HG03432 (cell line): ENCODE data around the gene ARHGEF25.

Experiments used
- ATAC-seq: cut with Tn5 transposase; IDR thresholded peaks from one replicate; pipeline ENCODE4 v1.9.1; 2021; ENCODE audit warnings: mild to moderate bottlenecking, moderate library complexity; ENCODE audit not compliant: unreplicated experiment

The ARHGEF25 gene

DNA sequence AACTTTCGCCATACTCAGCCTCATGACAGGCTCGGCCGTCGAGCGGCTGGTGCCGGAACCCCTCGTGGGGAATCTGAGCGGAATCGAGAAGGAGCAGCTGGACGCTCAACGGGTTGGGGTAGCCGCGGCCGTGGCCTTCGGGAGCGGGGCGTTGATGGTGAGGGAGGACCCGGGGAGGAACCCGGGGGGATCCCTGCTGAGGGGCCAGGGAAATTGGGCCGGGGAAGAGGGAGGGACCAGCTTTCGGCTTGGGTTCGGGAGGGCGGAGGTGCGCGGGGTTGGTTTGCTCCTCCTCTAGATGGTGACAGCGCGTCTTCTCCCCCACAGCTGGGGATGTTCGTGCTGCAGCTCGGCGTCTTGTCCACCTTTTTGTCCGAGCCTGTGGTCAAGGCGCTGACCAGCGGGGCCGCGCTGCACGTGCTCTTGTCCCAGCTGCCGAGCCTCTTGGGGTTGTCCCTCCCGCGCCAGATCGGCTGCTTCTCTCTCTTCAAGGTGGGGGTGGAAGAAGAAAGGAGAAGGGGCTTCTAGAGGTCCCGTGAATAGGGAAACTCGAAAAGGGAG lies 9.8 kb downstream of the ARHGEF25 start:
- ATAC-seq = peak; percentile 24

- ATAC-seq = peak; percentile 68
Observed at GRCh38 chr12:57621497-57622292, 10.5 kb downstream of the ARHGEF25 start.

GRCh38 chr12:57622293-57623245 lies 11.3 kb downstream of the ARHGEF25 start:
- ATAC-seq = no peak

DNA sequence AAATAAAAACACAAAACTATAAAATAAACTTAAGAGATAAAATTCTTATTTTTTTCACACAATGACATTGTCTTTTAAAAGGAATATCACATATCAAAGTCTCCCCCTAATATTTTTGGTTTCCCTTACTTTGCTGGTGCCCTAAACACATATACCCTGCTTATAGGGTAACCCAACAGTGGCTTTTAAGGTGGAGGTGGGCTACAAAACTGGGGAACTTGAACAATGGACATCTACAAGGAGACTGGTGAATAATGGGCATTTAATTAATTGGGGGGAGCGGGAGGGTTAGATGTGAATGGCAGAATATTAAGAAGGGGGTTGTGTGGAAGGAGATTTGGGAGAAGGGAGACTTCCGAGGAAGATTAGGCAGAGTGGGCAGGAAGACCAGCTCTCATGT lies 12.2 kb downstream of the ARHGEF25 start:
- ATAC-seq = no peak

- ATAC-seq = no peak
Observed at GRCh38 chr12:57623811-57624390, 12.7 kb downstream of the ARHGEF25 start.

DNA sequence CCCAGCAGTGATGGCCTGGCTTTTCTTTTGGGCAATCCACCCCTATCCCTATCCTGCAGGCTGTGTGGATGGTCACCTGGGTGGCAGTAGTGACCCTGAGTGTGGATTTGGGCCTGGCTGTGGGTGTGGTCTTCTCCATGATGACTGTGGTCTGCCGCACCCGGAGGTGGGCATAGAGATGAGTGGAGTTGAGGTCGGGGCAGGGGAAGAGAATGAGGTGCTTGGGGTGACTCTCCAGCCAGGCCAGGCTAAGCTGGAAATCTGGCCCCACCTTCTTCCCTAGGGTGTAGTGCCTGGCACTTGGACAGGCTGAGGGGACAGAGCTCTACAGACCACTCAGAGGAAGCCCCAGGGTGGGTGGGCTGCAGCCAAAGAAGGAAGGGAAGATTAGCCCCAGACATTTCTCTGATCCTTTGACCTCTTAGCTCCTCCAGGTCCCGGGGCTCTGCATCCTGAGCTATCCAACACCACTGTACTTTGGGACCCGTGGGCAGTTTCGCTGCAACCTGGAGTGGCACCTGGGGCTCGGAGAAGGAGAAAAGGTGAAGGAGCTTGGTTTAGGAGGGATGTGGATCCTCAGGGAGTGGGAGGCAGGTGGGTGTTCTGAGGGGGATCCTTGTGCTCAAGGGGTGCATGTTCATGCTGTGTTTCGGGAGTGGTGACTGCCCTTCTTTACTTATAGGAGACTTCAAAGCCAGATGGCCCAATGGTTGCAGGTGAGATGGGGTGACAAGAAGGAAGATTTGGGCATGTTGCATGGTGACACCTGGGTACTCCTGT lies 13.4 kb downstream of the ARHGEF25 start:
- no peak for ATAC-seq

DNA sequence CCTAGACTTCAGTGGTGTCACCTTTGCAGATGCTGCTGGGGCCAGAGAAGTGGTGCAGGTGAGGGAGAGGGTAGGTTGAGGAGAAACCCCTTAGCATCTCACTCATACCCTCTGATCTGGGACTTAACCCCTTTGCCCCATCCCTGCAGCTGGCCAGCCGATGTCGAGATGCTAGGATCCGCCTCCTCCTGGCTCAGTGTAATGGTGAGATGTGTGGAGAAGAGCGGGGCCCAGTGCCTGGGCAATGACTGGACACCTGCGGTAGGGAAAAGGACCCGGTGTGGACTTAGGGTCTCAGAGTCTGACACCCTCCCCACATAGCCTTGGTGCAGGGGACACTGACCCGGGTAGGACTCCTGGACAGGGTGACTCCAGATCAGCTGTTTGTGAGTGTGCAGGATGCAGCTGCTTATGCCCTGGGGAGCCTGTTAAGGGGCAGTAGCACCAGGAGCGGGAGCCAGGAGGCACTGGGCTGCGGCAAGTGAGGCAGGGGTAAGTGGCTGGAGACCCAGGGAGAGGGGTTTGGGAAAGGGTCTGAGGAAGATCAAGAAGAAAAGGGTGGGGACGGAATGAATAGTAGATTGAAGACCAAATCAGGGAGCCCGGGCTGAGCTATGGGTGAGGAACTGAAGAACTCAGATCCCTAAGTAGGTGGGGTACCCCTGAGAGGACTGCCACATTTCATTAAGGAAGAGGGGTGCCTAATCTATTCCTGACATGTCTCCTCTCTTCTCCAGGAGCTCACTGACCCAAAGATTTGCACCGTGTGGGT lies 14.2 kb downstream of the ARHGEF25 start:
- ATAC-seq = no peak

- ATAC-seq = no peak
Observed at GRCh38 chr12:57626111-57626920, 15.1 kb downstream of the ARHGEF25 start.

GRCh38 chr12:57626921-57627445 lies 15.7 kb downstream of the ARHGEF25 start:
- no peak for ATAC-seq

GRCh38 chr12:57627501-57628279 lies 16.5 kb downstream of the ARHGEF25 start:
- ATAC-seq = no peak

DNA sequence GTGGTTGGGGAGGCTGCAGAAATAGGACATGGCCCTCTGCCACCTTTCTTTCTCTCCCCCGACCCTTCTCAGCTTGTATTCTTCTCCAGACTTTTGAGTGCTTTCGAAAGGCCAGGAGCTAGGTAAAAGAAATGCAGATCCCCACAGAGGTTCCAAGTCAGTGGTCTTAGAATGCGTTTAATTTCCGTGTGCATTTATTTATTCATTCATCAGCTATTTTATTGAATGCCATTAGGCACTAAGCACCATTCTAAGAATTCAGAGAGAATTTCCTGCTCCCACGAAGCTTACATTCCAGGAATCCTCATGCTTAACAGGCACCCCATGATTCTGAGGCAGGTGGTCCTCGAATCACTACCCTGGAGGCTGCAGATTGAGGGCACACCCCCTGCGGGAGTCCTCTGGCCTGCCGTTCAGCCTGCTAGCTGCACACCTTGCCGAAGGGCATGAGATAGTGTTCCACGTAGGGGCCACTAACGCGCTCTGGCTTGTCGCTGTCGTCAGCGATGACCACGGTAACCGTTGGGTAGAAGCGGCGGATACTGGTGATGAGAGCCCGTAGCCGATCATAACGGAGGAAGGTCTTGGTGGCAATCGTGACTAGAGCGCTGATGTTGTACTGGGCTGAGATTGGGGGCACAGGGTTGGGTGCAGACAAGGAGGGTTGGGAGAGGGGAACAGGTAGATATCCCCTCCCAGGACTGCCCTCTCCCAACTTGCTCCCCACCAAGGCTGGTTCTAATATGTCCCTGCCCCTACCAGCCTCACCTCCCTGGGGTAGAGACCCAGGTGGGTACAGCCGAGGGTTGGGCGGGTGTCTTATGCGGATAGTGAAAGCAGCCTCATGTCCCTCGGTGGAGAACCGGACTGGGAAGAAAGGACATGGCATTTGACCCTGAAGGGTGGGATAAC lies 17.3 kb downstream of the ARHGEF25 start:
- ATAC-seq = no peak

DNA sequence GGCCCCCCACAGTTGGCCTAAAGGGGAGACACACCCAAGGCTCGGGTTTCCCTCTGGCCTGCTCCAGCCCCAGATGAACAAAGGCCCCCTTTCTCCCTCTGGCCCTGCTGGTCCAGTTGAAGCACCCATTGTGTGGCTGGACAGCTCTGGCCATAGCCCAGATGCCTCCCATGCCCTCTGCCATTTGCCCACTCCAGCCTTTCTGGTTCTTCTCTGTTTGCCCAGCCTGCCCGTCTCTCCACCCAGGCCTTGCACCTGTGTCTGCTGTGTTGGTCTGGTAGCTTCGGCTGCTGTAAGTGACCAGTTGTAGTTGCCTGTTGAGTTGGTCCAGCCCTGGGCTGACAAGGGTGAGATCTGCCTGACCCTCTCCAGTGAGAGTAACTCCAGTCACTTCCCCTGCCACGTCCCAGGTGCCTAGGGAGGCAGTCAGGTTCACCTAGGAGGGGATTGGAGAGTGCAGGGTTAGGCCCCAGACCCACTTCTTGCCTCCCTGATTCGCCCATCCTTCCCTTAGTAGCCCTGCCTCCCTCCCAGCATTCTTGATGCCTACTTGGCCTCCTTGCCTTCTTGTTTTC lies 18.7 kb downstream of the ARHGEF25 start:
- ATAC-seq = no peak

- no peak for ATAC-seq
Observed at GRCh38 chr12:57630891-57631433, 19.7 kb downstream of the ARHGEF25 start.

DNA sequence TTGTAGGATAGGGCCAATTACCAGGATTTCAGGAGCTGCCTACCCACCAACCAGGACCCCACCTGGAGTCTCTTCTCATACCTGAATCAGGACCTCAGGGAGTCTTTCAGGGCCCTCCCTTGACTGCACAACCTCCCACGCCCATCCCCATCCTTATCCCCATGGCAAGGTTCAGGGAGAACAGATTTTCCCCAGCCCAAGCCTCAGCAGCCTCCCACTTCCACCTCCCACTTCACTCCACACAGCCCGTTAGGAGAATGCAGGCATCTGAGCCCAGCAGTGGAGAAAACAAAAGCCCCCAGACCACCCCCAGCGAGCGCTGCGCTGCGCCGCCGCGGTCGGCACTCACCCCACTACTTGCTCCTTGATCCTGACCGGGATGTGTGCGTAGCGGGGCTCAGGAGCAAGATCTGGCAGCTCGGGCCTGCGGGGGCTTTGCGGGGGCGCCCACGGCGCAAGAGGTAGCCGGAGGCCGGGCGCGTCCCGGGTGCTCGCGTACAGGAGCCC lies 20.4 kb downstream of the ARHGEF25 start:
- no peak for ATAC-seq

DNA sequence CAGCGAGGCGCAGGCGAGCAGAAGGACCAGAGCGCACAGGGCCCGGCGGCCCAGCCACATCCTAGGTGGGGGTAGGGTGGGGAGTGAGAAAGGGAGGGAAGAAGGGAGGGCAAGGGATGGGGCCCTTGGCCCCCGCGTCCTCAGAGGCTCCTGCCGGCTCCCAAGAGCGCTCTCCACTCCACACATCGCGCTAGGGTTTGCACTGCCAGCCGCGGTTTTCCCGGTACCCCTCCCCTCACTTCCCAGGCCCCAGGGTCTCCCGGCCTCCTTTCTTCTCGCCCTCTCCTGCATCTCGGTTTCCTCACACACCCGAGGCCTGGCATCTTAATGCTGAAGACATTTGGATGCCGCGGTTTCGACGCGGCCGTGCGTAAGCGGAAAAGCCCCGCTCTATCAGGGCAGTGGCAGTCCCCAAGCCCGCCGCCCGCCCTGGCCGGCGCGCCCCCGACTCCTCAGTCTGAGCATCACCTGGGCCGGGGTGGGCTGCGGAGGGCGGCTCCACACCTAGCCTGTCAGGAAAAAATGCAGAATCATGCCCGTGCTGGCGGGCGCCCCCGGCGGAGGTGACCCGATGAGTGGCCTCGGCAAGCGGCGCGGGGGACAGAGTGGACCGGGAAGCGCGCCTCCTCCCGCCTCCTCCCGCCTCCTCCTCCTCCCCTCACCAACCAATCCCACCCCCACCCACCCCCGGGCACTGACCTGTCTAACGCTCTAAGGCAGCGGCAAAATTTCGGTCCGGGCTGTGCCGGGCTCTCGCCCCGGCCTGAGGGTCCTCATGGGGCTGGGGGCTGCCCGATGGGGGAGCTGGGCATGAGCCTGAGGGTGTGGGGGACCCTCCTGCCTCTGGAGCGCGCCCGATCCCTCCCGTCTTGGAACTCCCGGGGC lies 21.1 kb downstream of the ARHGEF25 start:
- ATAC-seq = peak; percentile 23
